ENCODE data around the gene ZNF500.

DNA sequence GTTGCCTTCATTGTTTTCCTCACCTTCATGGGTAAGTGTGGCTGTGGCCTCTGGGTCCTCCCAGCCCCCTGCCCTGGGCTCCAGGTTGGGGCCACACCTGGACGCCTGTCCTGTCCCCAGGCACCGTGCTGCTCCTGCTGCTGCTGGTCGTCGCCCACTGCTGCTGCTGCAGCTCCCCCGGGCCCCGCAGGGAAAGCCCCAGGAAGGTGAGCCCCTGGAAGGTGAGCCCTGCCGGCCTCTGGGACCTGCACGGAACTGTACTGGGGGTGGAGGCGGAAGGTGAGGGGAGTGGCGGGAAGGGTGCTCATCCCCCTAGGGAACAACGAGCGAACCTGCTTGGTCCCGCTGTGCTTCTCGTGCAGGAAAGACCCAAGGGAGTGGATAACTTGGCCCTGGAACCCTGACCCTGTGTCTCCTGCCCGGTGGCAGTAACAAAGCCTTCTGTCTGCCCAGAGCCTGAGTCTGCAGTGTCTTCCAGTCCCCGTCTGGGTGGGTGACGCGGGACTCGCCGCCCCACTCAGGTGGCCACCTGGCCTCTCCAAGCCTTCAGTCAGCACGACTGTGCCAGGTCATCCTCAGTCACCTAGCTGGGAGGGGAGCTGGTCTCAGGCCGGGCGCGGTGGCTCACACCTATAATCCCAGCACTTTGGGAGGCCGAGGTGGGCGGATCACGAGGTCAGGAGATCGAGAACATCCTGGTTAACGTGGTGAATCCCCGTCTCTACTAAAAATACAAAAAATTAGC is 29.0 kb upstream of the ZNF500 start:
- TF ChIP-seq EZH2 (IDR thresholded peaks at IDR 0.05) (no peak), POLR2A (IDR thresholded peaks at IDR 0.05; ENCODE audit: borderline replicate concordance, extremely low read depth, insufficient read depth, insufficient read length) (no peak), ZNF274 (IDR thresholded peaks at IDR 0.05; ENCODE audit: low read depth, low read length) (no peak), FOSL1 (IDR thresholded peaks at IDR 0.05; ENCODE audit: low read depth) (no peak), POLR2AphosphoS5 (IDR thresholded peaks at IDR 0.05; ENCODE audit: low read depth, low read length) (no peak), JUND (IDR thresholded peaks at IDR 0.05) (no peak), SIN3A (IDR thresholded peaks at IDR 0.05; ENCODE audit: low read depth) (no peak), RAD21 (IDR thresholded peaks at IDR 0.05; ENCODE audit: low read depth) (no peak), YY1 (IDR thresholded peaks at IDR 0.05; ENCODE audit: extremely low read depth, insufficient replicate concordance, low read depth, low read length) (no peak)
- TF ChIP-seq, protein P1, sequence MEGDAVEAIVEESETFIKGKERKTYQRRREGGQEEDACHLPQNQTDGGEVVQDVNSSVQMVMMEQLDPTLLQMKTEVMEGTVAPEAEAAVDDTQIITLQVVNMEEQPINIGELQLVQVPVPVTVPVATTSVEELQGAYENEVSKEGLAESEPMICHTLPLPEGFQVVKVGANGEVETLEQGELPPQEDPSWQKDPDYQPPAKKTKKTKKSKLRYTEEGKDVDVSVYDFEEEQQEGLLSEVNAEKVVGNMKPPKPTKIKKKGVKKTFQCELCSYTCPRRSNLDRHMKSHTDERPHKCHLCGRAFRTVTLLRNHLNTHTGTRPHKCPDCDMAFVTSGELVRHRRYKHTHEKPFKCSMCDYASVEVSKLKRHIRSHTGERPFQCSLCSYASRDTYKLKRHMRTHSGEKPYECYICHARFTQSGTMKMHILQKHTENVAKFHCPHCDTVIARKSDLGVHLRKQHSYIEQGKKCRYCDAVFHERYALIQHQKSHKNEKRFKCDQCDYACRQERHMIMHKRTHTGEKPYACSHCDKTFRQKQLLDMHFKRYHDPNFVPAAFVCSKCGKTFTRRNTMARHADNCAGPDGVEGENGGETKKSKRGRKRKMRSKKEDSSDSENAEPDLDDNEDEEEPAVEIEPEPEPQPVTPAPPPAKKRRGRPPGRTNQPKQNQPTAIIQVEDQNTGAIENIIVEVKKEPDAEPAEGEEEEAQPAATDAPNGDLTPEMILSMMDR (IDR thresholded peaks at IDR 0.05 in 2 of 3, conservative IDR thresholded peaks at IDR 0.05 in 1 of 3; ENCODE audit: borderline replicate concordance in 1 of 3, insufficient read depth in 1 of 3, low read depth in 2 of 3, low read length in 2 of 3) = no peak
- TF ChIP-seq, protein P2, sequence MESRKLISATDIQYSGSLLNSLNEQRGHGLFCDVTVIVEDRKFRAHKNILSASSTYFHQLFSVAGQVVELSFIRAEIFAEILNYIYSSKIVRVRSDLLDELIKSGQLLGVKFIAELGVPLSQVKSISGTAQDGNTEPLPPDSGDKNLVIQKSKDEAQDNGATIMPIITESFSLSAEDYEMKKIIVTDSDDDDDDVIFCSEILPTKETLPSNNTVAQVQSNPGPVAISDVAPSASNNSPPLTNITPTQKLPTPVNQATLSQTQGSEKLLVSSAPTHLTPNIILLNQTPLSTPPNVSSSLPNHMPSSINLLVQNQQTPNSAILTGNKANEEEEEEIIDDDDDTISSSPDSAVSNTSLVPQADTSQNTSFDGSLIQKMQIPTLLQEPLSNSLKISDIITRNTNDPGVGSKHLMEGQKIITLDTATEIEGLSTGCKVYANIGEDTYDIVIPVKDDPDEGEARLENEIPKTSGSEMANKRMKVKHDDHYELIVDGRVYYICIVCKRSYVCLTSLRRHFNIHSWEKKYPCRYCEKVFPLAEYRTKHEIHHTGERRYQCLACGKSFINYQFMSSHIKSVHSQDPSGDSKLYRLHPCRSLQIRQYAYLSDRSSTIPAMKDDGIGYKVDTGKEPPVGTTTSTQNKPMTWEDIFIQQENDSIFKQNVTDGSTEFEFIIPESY (IDR thresholded peaks at IDR 0.05; ENCODE audit: extremely low read depth, insufficient replicate concordance, low read length) = no peak
- TF ChIP-seq, protein P3, sequence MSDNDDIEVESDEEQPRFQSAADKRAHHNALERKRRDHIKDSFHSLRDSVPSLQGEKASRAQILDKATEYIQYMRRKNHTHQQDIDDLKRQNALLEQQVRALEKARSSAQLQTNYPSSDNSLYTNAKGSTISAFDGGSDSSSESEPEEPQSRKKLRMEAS (IDR thresholded peaks at IDR 0.05) = no peak
